Right atrium auricular region (tissue), 2 donors: ENCODE measurements around the gene OSTF1. TPM values are rescaled to one million over a fixed set of nuclear protein-coding genes. Genes with fewer than 3 reads are reported as not detected.

Experiments
- DNase-seq: peaks from one replicate; pipeline ENCODE4 v3.0.0-alpha.2; 2019; ENCODE audit warnings: low spot score
- H3K27ac ChIP-seq, 2 donors: fragments of 200-600 bp; sonication (generic); 1 replicate in 1 of 2; 2 replicates in 1 of 2; pipeline ENCODE4 v1.5.1; 2016 to 2019
- H3K27me3 ChIP-seq, 2 donors: fragments of 200-600 bp; sonication (generic); one replicate each; pipeline versions ENCODE4 v1.5.1 to v1.6.0; 2017 to 2019
- H3K36me3 ChIP-seq: fragments of 200-600 bp; sonication (generic); one replicate; pipeline ENCODE4 v1.5.1; 2016
- H3K4me1 ChIP-seq, 2 donors: fragments of 200-600 bp; sonication (generic); one replicate each; pipeline versions ENCODE4 v1.5.1 to v1.6.0; 2017 to 2019
- H3K4me3 ChIP-seq, 2 donors: fragments of 200-600 bp; sonication (generic); 1 replicate in 1 of 2; 2 replicates in 1 of 2; pipeline ENCODE4 v1.5.1; 2017 to 2019; ENCODE audit warnings: mild to moderate bottlenecking in 1 of 2, moderate library complexity in 1 of 2
- H3K9me3 ChIP-seq, 2 donors: fragments of 200-600 bp; sonication (generic); one replicate each; pipeline ENCODE4 v1.5.1; 2019
- total RNA-seq, 2 donors: library from RNA; depleted of rRNA; stranded (reverse); fragments of >200 nt; gene quantifications; one replicate each; pipeline ENCODE4 v1.1.0, GENCODE V29; 2016
- TF ChIP-seq, protein P1 (sequence below), 2 donors: fragments of 200-600 bp; sonication (generic); IDR thresholded peaks; one replicate each; pipeline ENCODE4 v1.5.1; 2019; ENCODE audit warnings: antibody characterized with exemption in 2 of 2

Gene OSTF1
- total RNA-seq, 2 donors from 2014 or later = 14.5 to 17.7 TPM

DNA sequence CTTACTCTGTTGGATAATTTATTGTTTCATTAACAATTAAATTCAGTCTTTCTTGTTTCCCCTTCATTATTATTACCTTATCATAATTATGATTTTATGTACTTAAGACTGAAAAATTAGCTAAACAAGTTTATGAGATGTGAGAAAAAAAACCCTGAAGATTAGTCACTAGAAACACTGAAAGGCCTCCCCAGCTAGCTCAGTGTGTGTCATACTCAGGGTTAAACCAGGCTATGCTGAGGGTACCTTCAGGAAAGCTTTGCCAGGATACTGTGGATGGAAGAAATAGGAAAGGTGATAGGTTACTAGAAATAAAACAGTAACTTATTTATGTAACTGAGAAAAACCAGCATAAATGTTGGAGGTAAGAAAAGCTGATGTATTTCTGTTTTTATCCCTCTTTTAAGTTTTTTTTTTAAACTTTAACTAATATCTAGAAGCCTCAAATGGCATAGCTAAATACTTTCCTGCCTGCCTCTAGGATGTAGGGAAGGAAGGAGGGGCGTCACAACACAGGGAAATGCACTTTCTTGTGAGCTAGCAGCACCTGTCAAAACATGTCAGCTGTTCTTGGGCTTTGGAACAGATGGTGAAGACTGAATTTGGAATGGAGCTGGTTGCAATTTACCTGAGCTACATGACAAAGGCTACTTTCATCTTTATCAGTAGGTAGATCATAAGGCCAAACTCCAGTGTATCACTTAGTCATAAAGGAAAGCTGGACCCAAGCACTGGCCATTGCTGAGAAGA is 24.6 kb upstream of the OSTF1 start:
- no peak for DNase-seq
- TF ChIP-seq, protein P1, sequence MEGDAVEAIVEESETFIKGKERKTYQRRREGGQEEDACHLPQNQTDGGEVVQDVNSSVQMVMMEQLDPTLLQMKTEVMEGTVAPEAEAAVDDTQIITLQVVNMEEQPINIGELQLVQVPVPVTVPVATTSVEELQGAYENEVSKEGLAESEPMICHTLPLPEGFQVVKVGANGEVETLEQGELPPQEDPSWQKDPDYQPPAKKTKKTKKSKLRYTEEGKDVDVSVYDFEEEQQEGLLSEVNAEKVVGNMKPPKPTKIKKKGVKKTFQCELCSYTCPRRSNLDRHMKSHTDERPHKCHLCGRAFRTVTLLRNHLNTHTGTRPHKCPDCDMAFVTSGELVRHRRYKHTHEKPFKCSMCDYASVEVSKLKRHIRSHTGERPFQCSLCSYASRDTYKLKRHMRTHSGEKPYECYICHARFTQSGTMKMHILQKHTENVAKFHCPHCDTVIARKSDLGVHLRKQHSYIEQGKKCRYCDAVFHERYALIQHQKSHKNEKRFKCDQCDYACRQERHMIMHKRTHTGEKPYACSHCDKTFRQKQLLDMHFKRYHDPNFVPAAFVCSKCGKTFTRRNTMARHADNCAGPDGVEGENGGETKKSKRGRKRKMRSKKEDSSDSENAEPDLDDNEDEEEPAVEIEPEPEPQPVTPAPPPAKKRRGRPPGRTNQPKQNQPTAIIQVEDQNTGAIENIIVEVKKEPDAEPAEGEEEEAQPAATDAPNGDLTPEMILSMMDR (IDR thresholded peaks at IDR 0.05) = no peak
- H3K9me3 ChIP-seq = no peaks in the 10 kb centered on the region
- H3K4me3 ChIP-seq = no peak overlapping the region
- peaks cover 13% of the 10 kb centered on the region for H3K36me3 ChIP-seq
- H3K27me3 ChIP-seq = no peaks in the 10 kb centered on the region
- H3K4me1 ChIP-seq = peaks cover 0 to 4% of the 10 kb centered on the region in 2 donors
- no peak overlapping the region for H3K27ac ChIP-seq

DNA sequence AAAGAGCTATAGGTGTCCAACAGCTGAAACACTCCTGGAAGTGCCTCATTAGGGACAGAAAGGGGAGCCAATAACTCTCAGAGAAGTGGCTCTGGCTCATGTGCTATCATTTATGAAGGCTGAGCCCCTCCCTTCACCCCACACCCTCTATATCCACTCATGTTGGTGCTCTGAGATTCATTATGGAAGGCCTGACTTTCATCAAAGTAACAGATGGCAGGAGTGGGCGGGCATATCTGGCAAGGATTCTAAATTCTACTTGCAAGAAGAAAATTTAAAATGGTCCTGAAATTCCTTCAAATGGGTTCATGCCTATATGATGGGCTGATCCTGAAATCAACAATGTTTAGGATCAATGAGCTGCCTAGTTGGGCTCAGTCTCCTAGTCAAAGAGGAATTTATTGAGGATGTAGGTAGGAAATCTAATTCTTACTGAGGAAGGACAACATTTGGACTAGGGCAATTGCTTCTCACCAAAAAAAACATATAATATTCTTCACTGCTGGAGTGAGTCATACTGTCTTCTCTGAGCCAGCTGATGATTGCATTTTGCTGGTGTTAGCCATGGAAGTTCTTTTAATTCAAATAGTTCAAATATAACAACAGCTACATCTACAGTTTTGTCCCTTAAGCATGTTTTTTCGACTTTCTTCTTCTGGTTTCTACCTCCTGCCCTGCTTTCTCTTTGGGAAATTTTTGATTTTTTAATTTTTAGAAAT is 23.8 kb upstream of the OSTF1 start:
- no peak overlapping the region for H3K27ac ChIP-seq
- H3K4me1 ChIP-seq = peaks cover 0 to 4% of the 10 kb centered on the region in 2 donors
- no peak for DNase-seq
- H3K36me3 ChIP-seq = peaks cover 13% of the 10 kb centered on the region
- H3K4me3 ChIP-seq = no peak overlapping the region
- no peaks in the 10 kb centered on the region for H3K9me3 ChIP-seq
- H3K27me3 ChIP-seq = no peaks in the 10 kb centered on the region
- TF ChIP-seq, protein P1 (IDR thresholded peaks at IDR 0.05) = no peak

DNA sequence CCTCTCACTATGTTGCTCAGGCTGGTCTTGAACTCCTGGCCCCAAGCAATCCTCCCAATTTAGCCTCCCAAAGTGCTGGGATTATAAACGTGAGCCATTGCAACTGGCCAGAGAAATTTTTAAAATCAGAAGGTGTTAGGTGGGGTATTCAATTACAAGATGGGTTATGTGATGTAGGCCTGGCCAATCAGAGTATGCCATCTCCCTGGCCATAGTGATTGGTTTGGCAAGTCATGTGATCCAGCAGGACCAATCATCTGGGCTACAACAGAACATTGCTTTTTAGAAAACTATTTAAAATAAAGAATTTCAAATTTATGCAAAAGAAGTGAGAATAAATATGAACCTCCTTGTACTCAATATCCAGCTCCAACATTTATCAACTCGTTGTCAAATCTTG is 22.8 kb upstream of the OSTF1 start:
- DNase-seq = no peak
- Histone ChIP-seq H3K9me3 (no peaks in the 10 kb centered on the region), H3K4me3 (no peak overlapping the region), H3K27me3 (no peaks in the 10 kb centered on the region), H3K27ac (no peak overlapping the region), H3K4me1 (peaks cover 0 to 4% of the 10 kb centered on the region in 2 donors), H3K36me3 (peaks cover 13% of the 10 kb centered on the region)
- TF ChIP-seq, protein P1 (IDR thresholded peaks at IDR 0.05) = no peak

DNA sequence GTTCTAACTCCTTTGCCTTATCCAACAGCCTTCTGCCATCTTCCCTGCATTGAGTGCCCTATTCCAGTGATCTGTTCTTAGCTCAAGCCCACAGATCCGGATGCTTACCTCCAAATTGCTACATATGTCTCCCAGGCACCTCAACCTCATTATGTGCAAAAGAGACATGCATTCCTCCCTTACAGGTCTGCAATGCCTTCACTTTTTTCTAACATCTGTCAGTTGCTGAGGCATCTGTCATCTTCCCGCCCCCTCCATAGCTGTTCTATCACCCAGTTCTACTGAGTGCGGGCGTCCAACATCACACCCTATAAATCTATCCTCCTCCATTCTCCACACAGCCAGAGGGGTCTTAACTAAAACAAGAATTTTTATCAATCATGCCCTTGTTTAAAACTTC is 20.4 kb upstream of the OSTF1 start:
- Histone ChIP-seq H3K4me3 (no peak overlapping the region), H3K9me3 (no peaks in the 10 kb centered on the region), H3K36me3 (peaks cover 9% of the 10 kb centered on the region), H3K27me3 (no peaks in the 10 kb centered on the region), H3K27ac (no peak overlapping the region), H3K4me1 (peaks cover 0 to 4% of the 10 kb centered on the region in 2 donors)
- TF ChIP-seq, protein P1 (IDR thresholded peaks at IDR 0.05) = no peak
- DNase-seq = no peak

DNA sequence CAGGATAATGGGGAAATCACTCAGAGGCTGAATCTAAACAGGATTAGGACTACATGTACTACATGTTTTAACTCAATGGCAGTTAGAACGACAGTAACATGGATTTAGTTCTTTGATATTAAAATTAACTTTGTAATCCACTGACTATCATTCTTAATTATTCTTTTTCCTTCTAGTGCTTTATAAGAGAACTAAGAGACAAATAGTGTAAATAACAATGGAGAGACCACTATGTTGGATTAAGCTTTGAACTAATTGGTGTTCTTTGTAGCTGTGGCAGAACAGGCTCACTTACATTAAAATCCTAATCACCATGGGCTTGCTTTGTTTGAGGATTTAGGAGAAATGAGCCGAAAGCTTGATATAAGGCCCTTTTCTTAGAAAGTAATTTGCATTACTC is 19.1 kb upstream of the OSTF1 start:
- Histone ChIP-seq H3K27me3 (no peaks in the 10 kb centered on the region), H3K4me1 (peaks cover 0 to 4% of the 10 kb centered on the region in 2 donors), H3K9me3 (no peaks in the 10 kb centered on the region), H3K4me3 (no peak overlapping the region), H3K36me3 (peaks cover 9% of the 10 kb centered on the region), H3K27ac (no peak overlapping the region)
- TF ChIP-seq, protein P1 (IDR thresholded peaks at IDR 0.05) = no peak
- DNase-seq = no peak
